A549 (cell line): ENCODE results near the gene MATR3.

ENCODE experiments used
- CHD2 ChIP-seq: fragments of 150-350 bp; IDR thresholded peaks from 2 replicates; pipeline ENCODE4 v1.6.1; 2014; ENCODE audit warnings: low read length; ENCODE audit not compliant: partially characterized antibody
- CHD4 ChIP-seq: fragments of 200-600 bp; sonication (generic); IDR thresholded peaks from 2 replicates; pipeline ENCODE4 v1.6.1; 2016; ENCODE audit warnings: antibody characterized with exemption, mild to moderate bottlenecking, borderline replicate concordance
- EP300 ChIP-seq, 2 experiments: fragments of >200 bp; sonication (Bioruptor Twin); formaldehyde crosslinking; IDR thresholded peaks; 2 replicates in 1 of 2; 3 replicates in 1 of 2; pipeline ENCODE4 v1.6.1; 2016 to 2017
- HDAC2 ChIP-seq: fragments of 200-600 bp; sonication (generic); IDR thresholded peaks from 2 replicates; pipeline ENCODE4 v1.6.1; 2016
- JUNB ChIP-seq: fragments of >200 bp; sonication (Bioruptor Twin); formaldehyde crosslinking; IDR thresholded peaks from 2 replicates; pipeline ENCODE4 v1.6.1; 2016
- MAZ ChIP-seq: fragments of 150-350 bp; IDR thresholded peaks from 2 replicates; pipeline ENCODE4 v1.6.1; 2014; ENCODE audit warnings: antibody characterized with exemption, low read depth, low read length, borderline replicate concordance
- RAD21 ChIP-seq, 2 experiments: fragments of >200 bp in 1 of 2; sonication (Bioruptor Twin) in 1 of 2; formaldehyde crosslinking in 1 of 2; IDR thresholded peaks in 1 of 2; conservative IDR thresholded peaks in 1 of 2; 2 replicates in 1 of 2; 3 replicates in 1 of 2; pipeline ENCODE4 v1.6.1; 2012 to 2018; ENCODE audit warnings: inconsistent platforms in 1 of 2
- RFX5 ChIP-seq: fragments of 450-650 bp; IDR thresholded peaks from 2 replicates; pipeline ENCODE4 v1.7.1; 2014; ENCODE audit warnings: antibody characterized with exemption, mild to moderate bottlenecking, moderate library complexity
- ZFP36 ChIP-seq: fragments of 450-650 bp; IDR thresholded peaks from 2 replicates; pipeline ENCODE4 v1.6.1; 2014; ENCODE audit warnings: borderline replicate concordance; ENCODE audit not compliant: partially characterized antibody
- TF ChIP-seq, protein P1 (sequence below): fragments of >200 bp; sonication (Bioruptor Twin); formaldehyde crosslinking; IDR thresholded peaks from 3 replicates; pipeline ENCODE4 v1.5.1; 2016
- TF ChIP-seq, protein P2 (sequence below): fragments of 450-650 bp; IDR thresholded peaks from 2 replicates; pipeline ENCODE4 v1.6.1; 2014; ENCODE audit warnings: antibody characterized with exemption
- TF ChIP-seq, protein P3 (sequence below): fragments of >200 bp; sonication (Bioruptor Twin); formaldehyde crosslinking; IDR thresholded peaks from 3 replicates; pipeline ENCODE4 v1.6.1; 2016

DNA sequence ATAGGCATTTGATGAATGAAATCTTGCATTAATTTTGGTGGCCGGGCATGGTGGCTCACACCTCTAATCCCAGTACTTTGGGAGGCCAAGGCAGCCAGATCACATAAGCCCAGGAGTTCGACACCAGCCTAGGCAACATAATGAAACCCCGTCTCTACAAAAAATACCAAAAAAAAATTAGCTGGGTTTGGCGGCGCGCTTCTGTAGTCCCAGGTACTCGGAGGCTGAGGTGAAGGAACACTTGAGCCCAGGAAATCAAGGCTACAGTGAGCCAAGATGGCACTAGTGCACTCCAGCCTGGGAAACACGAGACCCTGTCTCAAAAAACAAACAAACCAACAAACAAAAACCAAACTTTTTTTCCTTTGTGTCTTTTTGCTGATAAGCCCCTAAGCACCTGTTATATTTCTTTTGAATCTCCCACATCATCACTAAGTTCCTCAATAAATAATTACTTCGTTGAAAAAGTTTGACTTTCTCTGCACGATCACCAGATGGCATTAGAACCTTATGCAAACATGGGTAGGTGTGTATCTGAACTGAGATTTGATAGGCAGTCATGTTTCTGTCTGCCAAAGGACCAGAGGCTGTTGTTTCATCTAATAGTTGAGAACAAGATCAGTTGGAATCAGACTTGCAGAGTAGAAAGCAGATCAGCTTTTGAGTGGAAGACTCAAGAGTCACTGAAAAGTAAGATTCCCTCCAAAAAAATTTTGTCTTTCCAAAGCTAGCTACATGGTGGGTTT, 5.5 kb upstream of the MATR3 start:
- TF ChIP-seq ZFP36 (no peak), JUNB (no peak), HDAC2 (no peak), RFX5 (no peak), RAD21 (conservative IDR thresholded peaks at IDR 0.05 in 1 of 2, IDR thresholded peaks at IDR 0.05 in 1 of 2) (peak; percentile 35 to 47; a peak in 4 of 5 replicates), EP300 (IDR thresholded peaks at IDR 0.05) (no peak), MAZ (no peak), CHD4 (no peak), CHD2 (no peak)
- TF ChIP-seq, protein P1, sequence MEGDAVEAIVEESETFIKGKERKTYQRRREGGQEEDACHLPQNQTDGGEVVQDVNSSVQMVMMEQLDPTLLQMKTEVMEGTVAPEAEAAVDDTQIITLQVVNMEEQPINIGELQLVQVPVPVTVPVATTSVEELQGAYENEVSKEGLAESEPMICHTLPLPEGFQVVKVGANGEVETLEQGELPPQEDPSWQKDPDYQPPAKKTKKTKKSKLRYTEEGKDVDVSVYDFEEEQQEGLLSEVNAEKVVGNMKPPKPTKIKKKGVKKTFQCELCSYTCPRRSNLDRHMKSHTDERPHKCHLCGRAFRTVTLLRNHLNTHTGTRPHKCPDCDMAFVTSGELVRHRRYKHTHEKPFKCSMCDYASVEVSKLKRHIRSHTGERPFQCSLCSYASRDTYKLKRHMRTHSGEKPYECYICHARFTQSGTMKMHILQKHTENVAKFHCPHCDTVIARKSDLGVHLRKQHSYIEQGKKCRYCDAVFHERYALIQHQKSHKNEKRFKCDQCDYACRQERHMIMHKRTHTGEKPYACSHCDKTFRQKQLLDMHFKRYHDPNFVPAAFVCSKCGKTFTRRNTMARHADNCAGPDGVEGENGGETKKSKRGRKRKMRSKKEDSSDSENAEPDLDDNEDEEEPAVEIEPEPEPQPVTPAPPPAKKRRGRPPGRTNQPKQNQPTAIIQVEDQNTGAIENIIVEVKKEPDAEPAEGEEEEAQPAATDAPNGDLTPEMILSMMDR: peak; percentile 29; the same call in 1 of the 3 replicates
- TF ChIP-seq, protein P2, sequence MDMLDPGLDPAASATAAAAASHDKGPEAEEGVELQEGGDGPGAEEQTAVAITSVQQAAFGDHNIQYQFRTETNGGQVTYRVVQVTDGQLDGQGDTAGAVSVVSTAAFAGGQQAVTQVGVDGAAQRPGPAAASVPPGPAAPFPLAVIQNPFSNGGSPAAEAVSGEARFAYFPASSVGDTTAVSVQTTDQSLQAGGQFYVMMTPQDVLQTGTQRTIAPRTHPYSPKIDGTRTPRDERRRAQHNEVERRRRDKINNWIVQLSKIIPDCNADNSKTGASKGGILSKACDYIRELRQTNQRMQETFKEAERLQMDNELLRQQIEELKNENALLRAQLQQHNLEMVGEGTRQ: no peak
- TF ChIP-seq, protein P3, sequence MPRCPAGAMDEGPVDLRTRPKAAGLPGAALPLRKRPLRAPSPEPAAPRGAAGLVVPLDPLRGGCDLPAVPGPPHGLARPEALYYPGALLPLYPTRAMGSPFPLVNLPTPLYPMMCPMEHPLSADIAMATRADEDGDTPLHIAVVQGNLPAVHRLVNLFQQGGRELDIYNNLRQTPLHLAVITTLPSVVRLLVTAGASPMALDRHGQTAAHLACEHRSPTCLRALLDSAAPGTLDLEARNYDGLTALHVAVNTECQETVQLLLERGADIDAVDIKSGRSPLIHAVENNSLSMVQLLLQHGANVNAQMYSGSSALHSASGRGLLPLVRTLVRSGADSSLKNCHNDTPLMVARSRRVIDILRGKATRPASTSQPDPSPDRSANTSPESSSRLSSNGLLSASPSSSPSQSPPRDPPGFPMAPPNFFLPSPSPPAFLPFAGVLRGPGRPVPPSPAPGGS: no peak
